Left lung (tissue), 10 donors: ENCODE results near the gene TMTC2. TPM values are rescaled to one million over a fixed set of nuclear protein-coding genes. Genes with fewer than 3 reads are reported as not detected.

ENCODE experiments used
- ATAC-seq: fragments of 200-7000 bp; cut with Tn5 transposase; one replicate; pipeline ENCODE4 v1.9.1; 2020; ENCODE audit warnings: moderate library complexity
- DNase-seq, 4 donors: peaks; one replicate each; pipeline ENCODE4 v3.0.0-alpha.2; 2013 to 2020
- H3K27ac ChIP-seq, 2 donors: fragments of 200-600 bp; sonication (generic) in 1 of 2; one replicate each; pipeline versions ENCODE4 v1.5.0 to v1.8.0; 2020 to 2021
- H3K27me3 ChIP-seq, 2 donors: fragments of 200-600 bp; sonication (generic) in 1 of 2; one replicate each; pipeline versions ENCODE4 v1.5.0 to v1.8.0; 2020 to 2021
- H3K36me3 ChIP-seq, 2 donors: fragments of 200-600 bp; sonication (generic) in 1 of 2; one replicate each; pipeline versions ENCODE4 v1.5.0 to v1.8.0; 2020 to 2021
- H3K4me1 ChIP-seq, 2 donors: fragments of 200-600 bp; one replicate each; pipeline ENCODE4 v1.8.0; 2021
- H3K4me3 ChIP-seq, 2 donors: fragments of 200-600 bp; sonication (generic) in 1 of 2; one replicate each; pipeline versions ENCODE4 v1.5.0 to v1.8.0; 2020 to 2021; ENCODE audit warnings: mild to moderate bottlenecking in 1 of 2
- H3K9me3 ChIP-seq, 2 donors: fragments of 200-600 bp; sonication (generic) in 1 of 2; one replicate each; pipeline versions ENCODE4 v1.5.0 to v1.8.0; 2020 to 2021
- intact Hi-C, 2 donors: fragments of 100-400 bp; cut with DNase I; formaldehyde crosslinking; loops; one replicate each; pipeline versions ENCODE4 v1.11.2 to v1.14.2; 2022
- polyA plus RNA-seq, 6 donors: library from polyadenylated mRNA; unstranded; fragments of 120-200 nt; gene quantifications; one replicate each; pipeline ENCODE4 v1.2.1, GENCODE V29; 2013; ENCODE audit not compliant: insufficient read length in 6 of 6
- total RNA-seq, 2 donors: library from RNA; stranded (reverse); fragmentation: NEBNext Ultra II Directional; extraction: Animal tissue kit (Norgen Biotek cat#: 25700); gene quantifications; one replicate each; pipeline ENCODE4 v1.2.1, GENCODE V29; 2021
- TF ChIP-seq, protein P1 (sequence below), 2 donors: fragments of 200-600 bp; sonication (generic) in 1 of 2; IDR thresholded peaks; one replicate each; pipeline versions ENCODE4 v1.5.0 to v1.8.0; 2021; ENCODE audit warnings: antibody characterized with exemption in 2 of 2
- donor health status: DM: no; HTN: yes; CAD: no.
- donor health status: DM: no; HTN: no; CAD: no.

The TMTC2 gene
- total and polyA plus RNA-seq, 8 donors, result 17.2 to 46.1 (median 39.3) TPM

DNA sequence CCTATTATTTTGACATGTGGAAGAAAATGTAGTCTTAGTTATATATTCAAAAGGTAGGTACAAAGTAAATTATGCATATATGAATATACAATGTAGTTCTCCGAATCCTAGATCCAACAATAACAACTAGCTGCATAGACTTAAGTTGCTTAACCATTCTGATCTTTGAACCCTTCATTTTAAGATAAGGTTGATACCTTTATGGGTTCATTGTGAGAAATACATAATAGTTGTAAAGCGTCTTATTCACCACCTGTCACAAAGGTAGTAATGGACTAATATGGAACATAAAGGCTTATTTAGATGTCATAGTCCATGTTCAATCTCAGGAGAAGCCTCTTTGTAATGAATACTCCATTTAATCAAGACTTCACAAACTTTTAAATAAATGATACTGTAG lies 263.6 kb downstream of the TMTC2 start:
- H3K9me3 ChIP-seq, result no peaks in the 10 kb centered on the region
- DNase-seq (no peak), ATAC-seq (no peak)
- H3K36me3 ChIP-seq, result no peaks in the 10 kb centered on the region
- no peak overlapping the region for H3K27ac ChIP-seq
- H3K27me3 ChIP-seq, result no peaks in the 10 kb centered on the region
- H3K4me1 ChIP-seq, result no peaks in the 10 kb centered on the region
- TF ChIP-seq, protein P1, sequence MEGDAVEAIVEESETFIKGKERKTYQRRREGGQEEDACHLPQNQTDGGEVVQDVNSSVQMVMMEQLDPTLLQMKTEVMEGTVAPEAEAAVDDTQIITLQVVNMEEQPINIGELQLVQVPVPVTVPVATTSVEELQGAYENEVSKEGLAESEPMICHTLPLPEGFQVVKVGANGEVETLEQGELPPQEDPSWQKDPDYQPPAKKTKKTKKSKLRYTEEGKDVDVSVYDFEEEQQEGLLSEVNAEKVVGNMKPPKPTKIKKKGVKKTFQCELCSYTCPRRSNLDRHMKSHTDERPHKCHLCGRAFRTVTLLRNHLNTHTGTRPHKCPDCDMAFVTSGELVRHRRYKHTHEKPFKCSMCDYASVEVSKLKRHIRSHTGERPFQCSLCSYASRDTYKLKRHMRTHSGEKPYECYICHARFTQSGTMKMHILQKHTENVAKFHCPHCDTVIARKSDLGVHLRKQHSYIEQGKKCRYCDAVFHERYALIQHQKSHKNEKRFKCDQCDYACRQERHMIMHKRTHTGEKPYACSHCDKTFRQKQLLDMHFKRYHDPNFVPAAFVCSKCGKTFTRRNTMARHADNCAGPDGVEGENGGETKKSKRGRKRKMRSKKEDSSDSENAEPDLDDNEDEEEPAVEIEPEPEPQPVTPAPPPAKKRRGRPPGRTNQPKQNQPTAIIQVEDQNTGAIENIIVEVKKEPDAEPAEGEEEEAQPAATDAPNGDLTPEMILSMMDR (IDR thresholded peaks at IDR 0.05), result no peak
- no peak overlapping the region for H3K4me3 ChIP-seq
- intact Hi-C loops, result no loop called here

DNA sequence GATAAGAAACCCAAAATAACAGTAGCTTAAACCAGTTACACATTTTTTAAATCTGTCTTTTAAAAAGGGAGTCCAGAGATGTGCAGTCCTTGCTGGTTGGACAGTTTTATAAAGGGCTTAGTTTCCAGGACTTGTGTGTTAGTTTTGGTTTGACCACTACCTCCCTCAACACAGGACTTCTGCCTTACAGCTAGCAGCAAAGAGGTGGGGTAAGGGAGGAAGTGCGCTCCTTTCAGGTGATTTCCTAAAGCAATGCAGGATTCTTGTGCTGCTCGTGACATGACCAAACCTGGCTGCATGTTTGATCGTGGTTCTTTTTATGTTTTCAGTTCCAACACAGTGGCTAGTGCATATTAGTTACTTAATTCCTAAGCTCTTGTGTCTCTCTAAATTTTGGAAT lies 266.2 kb downstream of the TMTC2 start:
- DNase-seq, result no peak
- ATAC-seq, result no peak
- Histone ChIP-seq H3K27me3 (no peaks in the 10 kb centered on the region), H3K9me3 (no peaks in the 10 kb centered on the region), H3K36me3 (no peaks in the 10 kb centered on the region), H3K27ac (no peak overlapping the region), H3K4me1 (no peaks in the 10 kb centered on the region), H3K4me3 (no peak overlapping the region)
- TF ChIP-seq, protein P1 (IDR thresholded peaks at IDR 0.05), result no peak
- intact Hi-C loops, result no loop called here

DNA sequence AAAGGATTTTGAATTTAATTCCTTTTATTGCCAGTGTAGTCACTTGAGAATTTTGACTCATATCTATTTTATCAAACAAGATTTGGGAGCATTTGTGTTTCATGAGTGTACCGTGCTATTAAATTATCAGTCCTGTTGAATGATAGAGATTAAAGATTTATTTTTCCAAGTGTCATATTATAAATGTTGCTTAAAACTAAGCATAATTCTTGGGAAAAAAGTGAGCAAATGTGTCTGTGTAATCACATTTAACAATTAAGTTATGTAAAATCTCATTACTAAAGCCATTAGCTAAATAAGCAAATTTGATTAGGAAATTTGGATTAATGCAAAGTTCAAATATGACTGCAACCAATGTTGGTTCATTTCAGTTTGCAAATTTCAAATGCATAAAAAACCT lies 266.7 kb downstream of the TMTC2 start:
- no peaks in the 10 kb centered on the region for H3K4me1 ChIP-seq
- H3K36me3 ChIP-seq, result no peaks in the 10 kb centered on the region
- TF ChIP-seq, protein P1 (IDR thresholded peaks at IDR 0.05), result no peak
- no peaks in the 10 kb centered on the region for H3K27me3 ChIP-seq
- H3K9me3 ChIP-seq, result no peaks in the 10 kb centered on the region
- DNase-seq (no peak), ATAC-seq (no peak)
- H3K27ac ChIP-seq, result no peak overlapping the region
- no peak overlapping the region for H3K4me3 ChIP-seq
- intact Hi-C loops, result no loop called here

DNA sequence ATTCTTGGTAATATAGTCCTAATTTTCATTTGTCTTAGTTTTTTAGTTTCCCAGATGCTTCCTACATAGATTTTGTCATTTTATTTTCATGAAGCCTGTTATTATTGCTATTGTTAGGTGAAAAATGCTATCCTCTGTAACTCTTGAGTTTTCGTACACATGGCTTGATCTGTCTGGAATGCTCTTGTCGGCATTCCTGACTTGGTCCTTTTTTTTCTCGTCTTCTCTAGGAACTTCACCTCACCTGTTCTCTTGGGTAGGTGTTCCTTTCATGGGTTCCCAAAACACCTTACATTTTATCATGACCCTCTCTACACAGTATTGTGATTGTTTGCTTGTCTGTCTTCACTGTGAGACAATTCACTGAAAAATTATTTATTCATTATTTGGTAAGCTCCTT lies 267.4 kb downstream of the TMTC2 start:
- Histone ChIP-seq H3K27me3 (no peaks in the 10 kb centered on the region), H3K4me1 (no peaks in the 10 kb centered on the region), H3K27ac (no peak overlapping the region), H3K36me3 (no peaks in the 10 kb centered on the region), H3K9me3 (no peaks in the 10 kb centered on the region), H3K4me3 (no peak overlapping the region)
- DNase-seq, result no peak
- intact Hi-C loops, result no loop called here
- TF ChIP-seq, protein P1 (IDR thresholded peaks at IDR 0.05), result no peak
- ATAC-seq, result peak; percentile 33

DNA sequence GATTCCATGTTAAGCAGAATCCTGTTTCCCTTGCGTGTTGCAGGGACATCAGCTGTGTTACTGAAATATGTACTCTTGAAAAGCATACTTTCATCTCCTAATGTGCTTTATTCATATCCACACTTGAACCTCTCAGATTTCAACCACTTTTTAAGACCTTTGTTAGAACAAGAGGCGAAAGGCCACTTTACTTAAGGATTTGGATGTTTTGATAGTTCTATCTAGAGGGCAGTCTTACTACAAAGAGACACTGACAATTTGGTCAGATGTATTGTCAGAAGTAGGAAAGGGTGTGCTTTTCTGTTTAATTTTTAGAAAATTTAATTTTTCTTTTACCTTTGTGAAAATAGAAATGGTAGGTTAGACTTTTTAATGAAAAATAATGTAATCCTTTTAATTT lies 267.9 kb downstream of the TMTC2 start:
- DNase-seq, result no peak
- H3K27ac ChIP-seq, result no peak overlapping the region
- no peaks in the 10 kb centered on the region for H3K4me1 ChIP-seq
- ATAC-seq, result no peak
- H3K9me3 ChIP-seq, result no peaks in the 10 kb centered on the region
- intact Hi-C loops, result no loop called here
- TF ChIP-seq, protein P1 (IDR thresholded peaks at IDR 0.05), result no peak
- no peak overlapping the region for H3K4me3 ChIP-seq
- H3K36me3 ChIP-seq, result no peaks in the 10 kb centered on the region
- H3K27me3 ChIP-seq, result no peaks in the 10 kb centered on the region
